ENCODE results near the gene PYGB.

The PYGB gene

GRCh38 chr20:25283221-25283951, 35.5 kb downstream of the PYGB start:
- DNase-seq (ENCODE audit: low spot score): no peak

GRCh38 chr20:25284131-25284601, 36.3 kb downstream of the PYGB start:
- no peak for DNase-seq (ENCODE audit: low spot score)

- DNase-seq (ENCODE audit: low spot score): no peak
Measured at GRCh38 chr20:25285091-25285647, 37.3 kb downstream of the PYGB start.

GRCh38 chr20:25285856-25286798, 38.2 kb downstream of the PYGB start:
- DNase-seq (ENCODE audit: low spot score): no peak

GRCh38 chr20:25286917-25287316, 39.0 kb downstream of the PYGB start:
- DNase-seq (ENCODE audit: low spot score): no peak

GRCh38 chr20:25287631-25288290, 39.9 kb downstream of the PYGB start:
- DNase-seq (ENCODE audit: low spot score): no peak

- DNase-seq (ENCODE audit: low spot score): no peak
Measured at GRCh38 chr20:25288291-25289181, 40.7 kb downstream of the PYGB start.

- no peak for DNase-seq (ENCODE audit: low spot score)
Measured at GRCh38 chr20:25289886-25290597, 42.2 kb downstream of the PYGB start.

- no peak for DNase-seq (ENCODE audit: low spot score)
Measured at GRCh38 chr20:25290646-25291431, 43.0 kb downstream of the PYGB start.

- DNase-seq (ENCODE audit: low spot score): no peak
Measured at GRCh38 chr20:25291432-25292133, 43.7 kb downstream of the PYGB start.

- DNase-seq (ENCODE audit: low spot score): no peak
Measured at GRCh38 chr20:25292176-25292891, 44.4 kb downstream of the PYGB start.

- no peak for DNase-seq (ENCODE audit: low spot score)
Measured at GRCh38 chr20:25293507-25293906, 45.6 kb downstream of the PYGB start.

- DNase-seq (ENCODE audit: low spot score): no peak
Measured at GRCh38 chr20:25293910-25294458, 46.1 kb downstream of the PYGB start.

GRCh38 chr20:25294459-25295385, 46.8 kb downstream of the PYGB start:
- no peak for DNase-seq (ENCODE audit: low spot score)

GRCh38 chr20:25295386-25296093, 47.7 kb downstream of the PYGB start:
- no peak for DNase-seq (ENCODE audit: low spot score)
